SK-N-SH (cell line): ENCODE data around the gene MYBPC3. TPM values are rescaled to one million over a fixed set of nuclear protein-coding genes. Genes with fewer than 3 reads are reported as not detected.

Experiments used
- CTCF ChIA-PET: fragments of 300-600, 350-600 bp; formaldehyde crosslinking; extraction: SDS; loops from one replicate; lab custom pipeline; 2021; lab: Yijun Ruan, JAX
- POLR2A ChIA-PET: fragments of 350-600 bp; sonication (Branson Sonifier 250); formaldehyde crosslinking; extraction: SDS; loops from one replicate; lab custom pipeline; 2020; ENCODE audit warnings: antibody characterized with exemption, inconsistent platforms; lab: Yijun Ruan, JAX
- DNase-seq: peaks from one replicate; pipeline ENCODE4 v3.0.0; 2012
- H2AFZ ChIP-seq: fragments of 200-600 bp; sonication (generic); 2 replicates; pipeline ENCODE4 v1.8.1; 2016; ENCODE audit warnings: antibody characterized with exemption, mild to moderate bottlenecking, low read depth
- H3F3A ChIP-seq: fragments of 200-600 bp; sonication (generic); replicated peaks from 2 replicates; pipeline ENCODE3; 2016; ENCODE audit warnings: antibody characterized with exemption, mild to moderate bottlenecking; ENCODE audit not compliant: insufficient read depth
- H3K27ac ChIP-seq, 2 experiments: fragments of 200-500 bp in 1 of 2; fragments of 200-600 bp in 1 of 2; sonication (Bioruptor generic) in 1 of 2; sonication (generic), shearing (Covaris generic) in 1 of 2; 2 replicates each; pipeline versions ENCODE4 v1.5.1 to v1.6.1; 2014 to 2016; ENCODE audit warnings: low read depth in 2 of 2, inconsistent platforms in 1 of 2, low read length in 1 of 2, mild to moderate bottlenecking in 1 of 2, mixed read lengths in 1 of 2
- H3K27me3 ChIP-seq: fragments of 200-600 bp; sonication (generic), shearing (Covaris generic); 2 replicates; pipeline ENCODE4 v1.6.1; 2016; ENCODE audit warnings: mixed run types; ENCODE audit not compliant: insufficient read depth
- H3K36me3 ChIP-seq, 2 experiments: fragments of 200-500 bp in 1 of 2; fragments of 200-600 bp in 1 of 2; sonication (Bioruptor generic) in 1 of 2; sonication (generic) in 1 of 2; replicated peaks in 1 of 2; 2 replicates each; pipeline versions ENCODE3 to v1.5.1; 2014 to 2016; ENCODE audit warnings: low read length in 1 of 2, mild to moderate bottlenecking in 1 of 2; ENCODE audit not compliant: insufficient read depth in 2 of 2, control insufficient read depth in 1 of 2
- H3K4me1 ChIP-seq, 2 experiments: fragments of 200-500 bp in 1 of 2; fragments of 200-600 bp in 1 of 2; sonication (Bioruptor generic) in 1 of 2; sonication (generic), shearing (Covaris generic) in 1 of 2; 2 replicates each; pipeline versions ENCODE4 v1.5.1 to v1.6.1; 2014 to 2016; ENCODE audit warnings: low read depth in 1 of 2, low read length in 1 of 2, mixed run types in 1 of 2; ENCODE audit not compliant: insufficient read depth in 2 of 2, control insufficient read depth in 1 of 2
- H3K4me2 ChIP-seq: fragments of 200-600 bp; sonication (generic), shearing (Covaris generic); 2 replicates; pipeline ENCODE4 v1.6.1; 2017; ENCODE audit warnings: mixed run types
- H3K4me3 ChIP-seq, 2 experiments: fragments of 200-500 bp in 1 of 2; fragments of 200-600 bp in 1 of 2; sonication (Bioruptor generic) in 1 of 2; sonication (generic), shearing (Covaris generic) in 1 of 2; 2 replicates each; pipeline versions ENCODE4 v1.5.1 to v1.8.1; 2014 to 2016; ENCODE audit warnings: low read depth in 2 of 2, inconsistent platforms in 1 of 2, low read length in 1 of 2, mild to moderate bottlenecking in 1 of 2, mixed read lengths in 1 of 2, moderate library complexity in 1 of 2
- H3K79me2 ChIP-seq: fragments of 200-600 bp; sonication (generic); 2 replicates; pipeline ENCODE4 v1.8.1; 2017; ENCODE audit warnings: mild to moderate bottlenecking; ENCODE audit not compliant: insufficient read depth
- H3K9ac ChIP-seq: fragments of 200-600 bp; sonication (generic); 2 replicates; pipeline ENCODE4 v1.6.1; 2017; ENCODE audit warnings: mixed run types
- H3K9me2 ChIP-seq: fragments of 200-600 bp; sonication (generic); 2 replicates; pipeline ENCODE4 v1.6.1; 2017; ENCODE audit warnings: mixed run types
- H3K9me3 ChIP-seq: fragments of 200-600 bp; sonication (generic); 2 replicates; pipeline ENCODE4 v1.6.1; 2017; ENCODE audit warnings: mixed run types, mild to moderate bottlenecking, moderate library complexity
- H4K20me1 ChIP-seq: fragments of 200-600 bp; sonication (generic); 2 replicates; pipeline ENCODE4 v1.6.1; 2017; ENCODE audit warnings: mild to moderate bottlenecking, mixed run types; ENCODE audit not compliant: insufficient read depth
- CHD2 ChIP-seq: fragments of 150-350 bp; IDR thresholded peaks from 2 replicates; pipeline ENCODE4 v1.6.1; 2018; ENCODE audit warnings: low read length; ENCODE audit not compliant: partially characterized antibody
- FOXM1 ChIP-seq: IDR thresholded peaks from 2 replicates; pipeline ENCODE4 v1.4.0; 2012; ENCODE audit warnings: low read depth, mild to moderate bottlenecking
- GATA2 ChIP-seq: sonication (generic); formaldehyde crosslinking; IDR thresholded peaks from 2 replicates; pipeline ENCODE4 v1.5.0; 2020; ENCODE audit warnings: mild to moderate bottlenecking, missing genetic modification reagents
- NRF1 ChIP-seq: IDR thresholded peaks from 2 replicates; pipeline ENCODE4 v1.6.1; 2012; ENCODE audit warnings: low read depth, mild to moderate bottlenecking, low read length
- RAD21 ChIP-seq: IDR thresholded peaks from 2 replicates; pipeline ENCODE4 v1.6.1; 2012; ENCODE audit warnings: mild to moderate bottlenecking, low read length
- RCOR1 ChIP-seq: fragments of 150-350 bp; IDR thresholded peaks from 2 replicates; pipeline ENCODE4 v1.6.1; 2017; ENCODE audit warnings: antibody characterized with exemption, low read length
- RFX5 ChIP-seq: IDR thresholded peaks from 2 replicates; pipeline ENCODE4 v1.6.1; 2012; ENCODE audit warnings: mild to moderate bottlenecking, improper control_type of control experiment, low read length
- RXRA ChIP-seq: IDR thresholded peaks from 2 replicates; pipeline ENCODE4 v1.4.0; 2012; ENCODE audit warnings: low read depth, mild to moderate bottlenecking, borderline replicate concordance
- SIN3A ChIP-seq: IDR thresholded peaks from 2 replicates; pipeline ENCODE4 v1.6.1; 2012; ENCODE audit warnings: low read depth, mild to moderate bottlenecking, low read length, moderate library complexity, borderline replicate concordance
- TAF1 ChIP-seq: IDR thresholded peaks from 2 replicates; pipeline ENCODE4 v1.6.1; 2012; ENCODE audit warnings: low read depth, mild to moderate bottlenecking, low read length, moderate library complexity, borderline replicate concordance
- TCF12 ChIP-seq: IDR thresholded peaks from 2 replicates; pipeline ENCODE4 v1.4.0; 2012
- TEAD4 ChIP-seq: IDR thresholded peaks from 2 replicates; pipeline ENCODE4 v1.4.0; 2012; ENCODE audit warnings: mild to moderate bottlenecking, borderline replicate concordance; ENCODE audit not compliant: insufficient read depth
- WGBS: methylation state at CpG from one replicate; pipeline ENCODE4 v1.1.6; 2017; ENCODE audit warnings: low lambda C conversion rate; 5-methylcytosine and 5-hydroxymethylcytosine counted together
- polyA plus RNA-seq, 3 experiments: library from polyadenylated mRNA; depleted of rRNA; stranded (reverse); fragments of >200 nt; gene quantifications; 2 replicates each; pipeline ENCODE4 v1.2.3, GENCODE V29; 2012
- TF ChIP-seq, protein P1 (sequence below): fragments of 200-600 bp; sonication (generic); IDR thresholded peaks from 2 replicates; pipeline ENCODE4 v1.6.1; 2017; ENCODE audit warnings: antibody characterized with exemption, mild to moderate bottlenecking, moderate library complexity
- TF ChIP-seq, protein P2 (sequence below): IDR thresholded peaks from 2 replicates; pipeline ENCODE4 v1.6.1; 2012; ENCODE audit warnings: mild to moderate bottlenecking, low read depth, low read length, moderate library complexity
- TF ChIP-seq, protein P3 (sequence below): IDR thresholded peaks from 2 replicates; pipeline ENCODE4 v1.4.0; 2012; ENCODE audit warnings: low read depth, borderline replicate concordance
- TF ChIP-seq, protein P4 (sequence below): IDR thresholded peaks from 2 replicates; pipeline ENCODE4 v1.4.0; 2012; ENCODE audit warnings: low read depth

Gene MYBPC3
- polyA plus RNA-seq, 1 of the 3 experiments (the other 2 are of a cell fraction), result not detected

DNA sequence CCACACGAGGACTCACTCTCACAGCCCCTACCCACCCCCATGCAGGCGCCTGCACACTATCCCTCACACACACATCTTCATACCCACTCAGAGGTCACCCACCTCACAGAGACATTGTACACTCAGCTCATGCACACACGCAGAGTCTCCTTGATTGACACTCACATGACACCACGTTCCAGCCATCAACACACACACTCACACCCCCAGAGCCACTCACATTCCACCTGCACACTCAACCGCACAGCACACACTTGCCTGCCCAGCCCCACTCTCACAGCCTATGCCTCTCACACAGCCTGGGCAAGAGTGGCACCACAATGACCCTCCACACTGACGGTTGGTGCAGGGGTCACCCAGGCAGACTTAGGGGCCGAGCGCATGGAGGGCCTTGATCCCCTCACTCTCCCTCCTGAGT is 23.6 kb upstream of the MYBPC3 start:
- H4K20me1 ChIP-seq, result no peaks in the 10 kb centered on the region
- POLR2A ChIA-PET, result no interaction called here
- TF ChIP-seq RAD21, result no peak
- TF ChIP-seq, protein P1, sequence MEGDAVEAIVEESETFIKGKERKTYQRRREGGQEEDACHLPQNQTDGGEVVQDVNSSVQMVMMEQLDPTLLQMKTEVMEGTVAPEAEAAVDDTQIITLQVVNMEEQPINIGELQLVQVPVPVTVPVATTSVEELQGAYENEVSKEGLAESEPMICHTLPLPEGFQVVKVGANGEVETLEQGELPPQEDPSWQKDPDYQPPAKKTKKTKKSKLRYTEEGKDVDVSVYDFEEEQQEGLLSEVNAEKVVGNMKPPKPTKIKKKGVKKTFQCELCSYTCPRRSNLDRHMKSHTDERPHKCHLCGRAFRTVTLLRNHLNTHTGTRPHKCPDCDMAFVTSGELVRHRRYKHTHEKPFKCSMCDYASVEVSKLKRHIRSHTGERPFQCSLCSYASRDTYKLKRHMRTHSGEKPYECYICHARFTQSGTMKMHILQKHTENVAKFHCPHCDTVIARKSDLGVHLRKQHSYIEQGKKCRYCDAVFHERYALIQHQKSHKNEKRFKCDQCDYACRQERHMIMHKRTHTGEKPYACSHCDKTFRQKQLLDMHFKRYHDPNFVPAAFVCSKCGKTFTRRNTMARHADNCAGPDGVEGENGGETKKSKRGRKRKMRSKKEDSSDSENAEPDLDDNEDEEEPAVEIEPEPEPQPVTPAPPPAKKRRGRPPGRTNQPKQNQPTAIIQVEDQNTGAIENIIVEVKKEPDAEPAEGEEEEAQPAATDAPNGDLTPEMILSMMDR, result no peak
- TF ChIP-seq, protein P2, sequence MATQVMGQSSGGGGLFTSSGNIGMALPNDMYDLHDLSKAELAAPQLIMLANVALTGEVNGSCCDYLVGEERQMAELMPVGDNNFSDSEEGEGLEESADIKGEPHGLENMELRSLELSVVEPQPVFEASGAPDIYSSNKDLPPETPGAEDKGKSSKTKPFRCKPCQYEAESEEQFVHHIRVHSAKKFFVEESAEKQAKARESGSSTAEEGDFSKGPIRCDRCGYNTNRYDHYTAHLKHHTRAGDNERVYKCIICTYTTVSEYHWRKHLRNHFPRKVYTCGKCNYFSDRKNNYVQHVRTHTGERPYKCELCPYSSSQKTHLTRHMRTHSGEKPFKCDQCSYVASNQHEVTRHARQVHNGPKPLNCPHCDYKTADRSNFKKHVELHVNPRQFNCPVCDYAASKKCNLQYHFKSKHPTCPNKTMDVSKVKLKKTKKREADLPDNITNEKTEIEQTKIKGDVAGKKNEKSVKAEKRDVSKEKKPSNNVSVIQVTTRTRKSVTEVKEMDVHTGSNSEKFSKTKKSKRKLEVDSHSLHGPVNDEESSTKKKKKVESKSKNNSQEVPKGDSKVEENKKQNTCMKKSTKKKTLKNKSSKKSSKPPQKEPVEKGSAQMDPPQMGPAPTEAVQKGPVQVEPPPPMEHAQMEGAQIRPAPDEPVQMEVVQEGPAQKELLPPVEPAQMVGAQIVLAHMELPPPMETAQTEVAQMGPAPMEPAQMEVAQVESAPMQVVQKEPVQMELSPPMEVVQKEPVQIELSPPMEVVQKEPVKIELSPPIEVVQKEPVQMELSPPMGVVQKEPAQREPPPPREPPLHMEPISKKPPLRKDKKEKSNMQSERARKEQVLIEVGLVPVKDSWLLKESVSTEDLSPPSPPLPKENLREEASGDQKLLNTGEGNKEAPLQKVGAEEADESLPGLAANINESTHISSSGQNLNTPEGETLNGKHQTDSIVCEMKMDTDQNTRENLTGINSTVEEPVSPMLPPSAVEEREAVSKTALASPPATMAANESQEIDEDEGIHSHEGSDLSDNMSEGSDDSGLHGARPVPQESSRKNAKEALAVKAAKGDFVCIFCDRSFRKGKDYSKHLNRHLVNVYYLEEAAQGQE, result no peak
- no peak for TF ChIP-seq TEAD4
- no peak for TF ChIP-seq TAF1
- H3K36me3 ChIP-seq, result no peaks in the 10 kb centered on the region
- no peak overlapping the region for H3K4me2 ChIP-seq
- 92% methylated on average over 8 of the region's 8 CpGs for whole genome bisulfite sequencing
- CTCF ChIA-PET, result no interaction called here
- no peak for DNase-seq
- no peaks in the 10 kb centered on the region for H3K79me2 ChIP-seq
- no peak overlapping the region for H3K27ac ChIP-seq
- no peak overlapping the region for H3K9ac ChIP-seq
- H3K9me2 ChIP-seq, result no peaks in the 10 kb centered on the region
- H3K4me3 ChIP-seq, result no peak overlapping the region
- H3K9me3 ChIP-seq, result no peaks in the 10 kb centered on the region
- H3F3A ChIP-seq, result no peaks in the 10 kb centered on the region
- H3K27me3 ChIP-seq, result no peaks in the 10 kb centered on the region
- H3K4me1 ChIP-seq, result peaks cover 0 to 4% of the 10 kb centered on the region in 2 experiments; a peak in 1 of 4 replicates
- no peak overlapping the region for H2AFZ ChIP-seq

DNA sequence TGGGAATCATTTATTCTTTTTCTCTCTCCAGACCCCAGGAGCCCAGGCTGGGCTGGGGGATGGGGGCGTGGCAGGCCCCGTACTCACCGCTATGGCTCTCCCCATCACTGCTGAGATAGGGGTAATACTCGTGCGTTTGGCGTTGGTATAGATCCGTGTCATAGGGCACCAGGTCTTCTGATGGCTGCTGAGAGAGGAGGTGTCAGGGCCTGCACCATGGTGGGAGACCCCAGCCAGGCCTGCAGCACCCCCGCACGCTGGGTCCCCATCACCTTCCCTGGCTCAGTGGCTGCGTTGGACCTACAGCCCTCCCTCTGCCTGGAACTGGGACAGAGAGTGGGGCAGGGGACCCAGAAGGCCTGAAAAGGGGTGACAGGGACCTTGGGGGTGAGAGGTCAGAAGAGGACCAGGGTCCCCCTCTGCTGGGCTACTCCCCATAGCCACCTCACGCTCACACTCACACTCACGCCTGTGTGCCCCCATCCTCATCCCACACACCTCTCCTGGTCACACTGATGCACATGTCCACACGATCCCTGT is 23.1 kb upstream of the MYBPC3 start:
- H3K79me2 ChIP-seq, result no peaks in the 10 kb centered on the region

More for the DNA sequence above, 23.1 kb upstream of the MYBPC3 start:
- no peaks in the 10 kb centered on the region for H3F3A ChIP-seq
- no peaks in the 10 kb centered on the region for H3K9me2 ChIP-seq
- no peak overlapping the region for H3K27ac ChIP-seq
- 83% methylated on average over 3 of the region's 13 CpGs for WGBS
- no peaks in the 10 kb centered on the region for H3K27me3 ChIP-seq
- H3K9me3 ChIP-seq, result no peaks in the 10 kb centered on the region
- H3K4me2 ChIP-seq, result no peak overlapping the region
- no peaks in the 10 kb centered on the region for H3K36me3 ChIP-seq
- peaks cover 0 to 4% of the 10 kb centered on the region in 2 experiments; a peak in 1 of 4 replicates for H3K4me1 ChIP-seq
- DNase-seq, result no peak
- TF ChIP-seq, protein P3, sequence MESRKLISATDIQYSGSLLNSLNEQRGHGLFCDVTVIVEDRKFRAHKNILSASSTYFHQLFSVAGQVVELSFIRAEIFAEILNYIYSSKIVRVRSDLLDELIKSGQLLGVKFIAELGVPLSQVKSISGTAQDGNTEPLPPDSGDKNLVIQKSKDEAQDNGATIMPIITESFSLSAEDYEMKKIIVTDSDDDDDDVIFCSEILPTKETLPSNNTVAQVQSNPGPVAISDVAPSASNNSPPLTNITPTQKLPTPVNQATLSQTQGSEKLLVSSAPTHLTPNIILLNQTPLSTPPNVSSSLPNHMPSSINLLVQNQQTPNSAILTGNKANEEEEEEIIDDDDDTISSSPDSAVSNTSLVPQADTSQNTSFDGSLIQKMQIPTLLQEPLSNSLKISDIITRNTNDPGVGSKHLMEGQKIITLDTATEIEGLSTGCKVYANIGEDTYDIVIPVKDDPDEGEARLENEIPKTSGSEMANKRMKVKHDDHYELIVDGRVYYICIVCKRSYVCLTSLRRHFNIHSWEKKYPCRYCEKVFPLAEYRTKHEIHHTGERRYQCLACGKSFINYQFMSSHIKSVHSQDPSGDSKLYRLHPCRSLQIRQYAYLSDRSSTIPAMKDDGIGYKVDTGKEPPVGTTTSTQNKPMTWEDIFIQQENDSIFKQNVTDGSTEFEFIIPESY, result no peak
- TF ChIP-seq GATA2 (CRISPR knock-in tag) (no peak), RFX5 (no peak), RXRA (no peak), SIN3A (no peak), RCOR1 (no peak), FOXM1 (no peak), TAF1 (no peak), RAD21 (no peak), TCF12 (no peak), CHD2 (no peak), NRF1 (no peak)
- TF ChIP-seq, protein P4, sequence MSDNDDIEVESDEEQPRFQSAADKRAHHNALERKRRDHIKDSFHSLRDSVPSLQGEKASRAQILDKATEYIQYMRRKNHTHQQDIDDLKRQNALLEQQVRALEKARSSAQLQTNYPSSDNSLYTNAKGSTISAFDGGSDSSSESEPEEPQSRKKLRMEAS, result no peak
- TF ChIP-seq, protein P1, result no peak
- no peak overlapping the region for H2AFZ ChIP-seq
- no peak overlapping the region for H3K9ac ChIP-seq
- H3K4me3 ChIP-seq, result no peak overlapping the region
- POLR2A ChIA-PET, result no interaction called here
- CTCF ChIA-PET, result interaction anchor here (1.7 to 7.4 kb wide), 3 partner anchors 13 to 477 kb away, joined by 6 to 239 read pairs (median 78); partner anchors contain the start of gene SLC39A13
- H4K20me1 ChIP-seq, result no peaks in the 10 kb centered on the region
